Mesothelial cell of epicardium (in vitro differentiated cells): ENCODE measurements around the gene SLC16A5. TPM values are rescaled to one million over a fixed set of nuclear protein-coding genes. Genes with fewer than 3 reads are reported as not detected.

Experiments used
- DNase-seq, 2 experiments: peaks; one replicate each; pipeline ENCODE4 v3.0.0; 2021; ENCODE audit warnings: low spot score in 2 of 2; ENCODE audit not compliant: unreplicated experiment in 2 of 2
- H3K27ac Mint-ChIP-seq: 2 replicates; pipeline ENCODE4 v1.8.0; 2021; ENCODE audit warnings: mixed read lengths
- H3K27me3 Mint-ChIP-seq: 2 replicates; pipeline ENCODE4 v1.8.0; 2021; ENCODE audit warnings: low read depth, mixed read lengths
- H3K36me3 Mint-ChIP-seq: 2 replicates; pipeline ENCODE4 v1.8.0; 2021; ENCODE audit warnings: mixed read lengths
- H3K4me1 Mint-ChIP-seq: 2 replicates; pipeline ENCODE4 v1.8.0; 2021; ENCODE audit warnings: mixed read lengths
- H3K4me3 Mint-ChIP-seq: 2 replicates; pipeline ENCODE4 v1.8.0; 2021; ENCODE audit warnings: mild to moderate bottlenecking, moderate library complexity, mixed read lengths
- H3K9me3 Mint-ChIP-seq: 2 replicates; pipeline ENCODE4 v1.8.0; 2021; ENCODE audit warnings: mixed read lengths
- CTCF ChIP-seq: fragments of 200-600 bp; sonication (generic); IDR thresholded peaks from one replicate; pipeline ENCODE4 v1.5.0; 2021; ENCODE audit warnings: antibody characterized with exemption; ENCODE audit not compliant: unreplicated experiment
- total RNA-seq: library from RNA; stranded (reverse); gene quantifications from 3 replicates; pipeline ENCODE4 v1.2.1, GENCODE V29; 2021

SLC16A5 gene
- total RNA-seq, 1 donor from 2014 or later: 46.4 TPM

- Mint-ChIP-seq H3K27ac (no peak overlapping the region), H3K36me3 (peaks cover 16% of the 10 kb centered on the region), H3K27me3 (peaks cover 7% of the 10 kb centered on the region), H3K4me1 (peaks cover 13% of the 10 kb centered on the region), H3K9me3 (no peaks in the 10 kb centered on the region), H3K4me3 (peak overlapping the region; percentile 82)
- no peak for DNase-seq
- no peak for TF ChIP-seq CTCF
These were observed 21.3 kb downstream of the SLC16A5 start for GRCh38 chr17:75109046-75109406.

DNA sequence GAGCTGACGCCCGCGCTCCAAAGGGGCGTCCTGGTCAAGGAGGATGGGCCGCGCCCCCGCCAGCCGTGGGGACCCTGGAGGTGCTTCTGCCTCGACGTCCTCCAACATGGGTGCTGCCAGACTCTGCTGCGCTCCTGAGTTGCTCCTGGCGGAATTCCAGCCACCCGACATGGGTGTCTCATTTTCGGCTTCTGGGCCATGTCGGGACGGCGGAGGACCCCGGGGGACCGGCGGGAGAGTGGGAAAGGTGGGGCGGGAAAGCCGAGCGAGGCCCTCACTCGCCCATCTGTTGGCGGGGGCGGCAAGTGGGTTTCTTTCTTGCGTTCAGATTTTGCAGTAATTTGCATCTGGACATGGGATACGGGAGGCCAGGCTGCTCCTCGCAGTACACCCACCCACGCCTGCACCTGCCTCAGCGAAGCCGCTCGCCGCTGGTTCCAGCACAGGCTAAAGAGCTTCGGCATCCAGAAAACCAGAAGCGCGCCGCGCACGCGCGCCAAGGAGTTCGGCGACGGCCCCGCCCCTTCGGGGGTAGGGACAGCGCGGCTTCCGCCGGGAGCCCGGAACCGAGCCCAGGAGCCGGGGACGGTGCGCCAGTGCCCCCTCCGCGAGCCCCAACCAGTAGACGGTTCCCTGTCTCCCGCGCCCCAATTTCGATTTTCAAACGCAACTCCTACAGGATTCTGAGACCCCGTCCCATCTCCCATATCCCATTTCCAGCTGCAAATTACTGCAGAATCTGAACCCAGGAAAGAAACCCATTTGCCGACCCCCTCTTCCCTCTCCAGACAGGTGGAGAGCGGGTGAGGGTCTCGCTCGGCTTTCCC is 21.9 kb downstream of the SLC16A5 start, which contains the start of gene ARMC7:
Gene ARMC7 (plus strand): TSS at position 563 of the 827 bp plus-strand sequence. CDS start 320 bp downstream, outside the sequence.
- H3K27me3 Mint-ChIP-seq: peaks cover 7% of the 10 kb centered on the region

GRCh38 chr17:75110234-75110937 is 22.6 kb downstream of the SLC16A5 start:
- peaks cover 18% of the 10 kb centered on the region for H3K4me1 Mint-ChIP-seq
- DNase-seq: no peak
- H3K4me3 Mint-ChIP-seq: peak overlapping the region; percentile 82
- H3K27ac Mint-ChIP-seq: peak overlapping the region; percentile 39
- H3K9me3 Mint-ChIP-seq: no peaks in the 10 kb centered on the region
- peaks cover 13% of the 10 kb centered on the region for H3K36me3 Mint-ChIP-seq
- H3K27me3 Mint-ChIP-seq: peaks cover 7% of the 10 kb centered on the region
- no peak for TF ChIP-seq CTCF

More for the DNA sequence above, 21.9 kb downstream of the SLC16A5 start, which contains the start of gene ARMC7:
- peak within 1 kb of the TSS; percentile 82 for H3K4me3 Mint-ChIP-seq
- peaks cover 16% of the 10 kb centered on the region for H3K36me3 Mint-ChIP-seq
- peak; percentile 83 to 95 for DNase-seq
- H3K9me3 Mint-ChIP-seq: no peaks in the 10 kb centered on the region
- peaks cover 18% of the 10 kb centered on the region for H3K4me1 Mint-ChIP-seq
- TF ChIP-seq CTCF: no peak
- H3K27ac Mint-ChIP-seq: peak within 1 kb of the TSS; percentile 73

GRCh38 chr17:75111777-75112335 is 24.1 kb downstream of the SLC16A5 start:
- Mint-ChIP-seq H3K9me3 (no peaks in the 10 kb centered on the region), H3K4me1 (peaks cover 18% of the 10 kb centered on the region), H3K27me3 (peaks cover 7% of the 10 kb centered on the region), H3K36me3 (peaks cover 8% of the 10 kb centered on the region), H3K27ac (peak overlapping the region; percentile 36), H3K4me3 (peak overlapping the region; percentile 51)
- DNase-seq: no peak
- no peak for TF ChIP-seq CTCF

DNA sequence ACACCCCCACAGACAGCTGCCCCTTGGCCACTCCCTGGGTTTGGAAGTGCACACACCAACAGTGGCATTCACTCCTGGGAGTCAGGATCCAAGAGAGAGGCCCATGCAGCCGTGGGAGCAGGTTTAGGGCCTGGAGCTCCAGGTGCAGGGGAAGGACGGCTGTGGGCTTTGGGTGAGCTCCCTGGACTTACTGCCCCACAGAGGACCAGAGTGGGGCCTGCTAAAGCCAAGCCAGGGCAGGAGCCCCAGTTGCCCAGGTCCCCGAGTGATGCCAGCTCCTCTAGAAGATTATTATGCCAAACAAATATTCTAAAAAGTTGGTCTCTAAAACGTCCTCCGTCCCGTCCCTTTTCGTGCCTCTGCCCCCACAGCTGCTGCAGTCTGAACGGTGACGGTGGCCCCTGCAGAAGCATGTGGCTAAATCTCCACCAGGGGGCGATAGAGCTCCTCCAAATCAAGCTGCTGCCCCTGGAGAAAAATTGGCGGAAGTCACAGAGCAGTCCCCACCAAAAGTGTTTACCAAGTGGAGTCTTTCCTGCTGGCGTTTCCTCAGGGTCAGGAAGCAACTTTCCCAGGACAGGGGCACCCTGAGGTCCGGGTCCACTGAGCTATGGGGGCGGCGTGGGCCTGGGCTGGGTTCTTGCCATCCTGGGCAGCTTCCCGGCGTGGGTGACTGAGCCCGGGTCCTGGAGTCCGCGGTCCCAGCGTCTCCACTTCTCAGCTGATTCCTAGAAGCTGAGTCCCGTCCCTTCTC is 26.2 kb downstream of the SLC16A5 start:
- TF ChIP-seq CTCF: peak; percentile 96
- Mint-ChIP-seq H3K4me1 (peaks cover 12% of the 10 kb centered on the region), H3K4me3 (peak overlapping the region; percentile 27), H3K36me3 (peaks cover 9% of the 10 kb centered on the region), H3K27ac (peak overlapping the region; percentile 26), H3K9me3 (no peaks in the 10 kb centered on the region), H3K27me3 (peaks cover under 1% of the 10 kb centered on the region)
- DNase-seq: peak; percentile 68 to 88
